Nephron progenitor cell (in vitro differentiated cells): ENCODE data around the gene GLMN.

Source experiments
- DNase-seq: peaks from one replicate; pipeline ENCODE4 v3.0.0; 2021
- H3K27ac Mint-ChIP-seq: 2 replicates; pipeline ENCODE4 v1.8.0; 2021; ENCODE audit warnings: mild to moderate bottlenecking, moderate library complexity, mixed read lengths
- H3K27me3 Mint-ChIP-seq: 2 replicates; pipeline ENCODE4 v1.8.0; 2021; ENCODE audit warnings: mild to moderate bottlenecking, low read depth, mixed read lengths; ENCODE audit not compliant: poor library complexity
- H3K36me3 Mint-ChIP-seq: 2 replicates; pipeline ENCODE4 v1.8.0; 2021; ENCODE audit warnings: low read depth, mixed read lengths
- H3K4me1 Mint-ChIP-seq: 2 replicates; pipeline ENCODE4 v1.8.0; 2021; ENCODE audit warnings: mixed read lengths
- H3K4me3 Mint-ChIP-seq: 2 replicates; pipeline ENCODE4 v1.8.0; 2021; ENCODE audit warnings: mild to moderate bottlenecking, moderate library complexity, mixed read lengths
- H3K9me3 Mint-ChIP-seq: 2 replicates; pipeline ENCODE4 v1.8.0; 2021; ENCODE audit warnings: mild to moderate bottlenecking, moderate library complexity, mixed read lengths
- TF ChIP-seq, protein P1 (sequence below): fragments of 200-600 bp; sonication (generic); IDR thresholded peaks from 2 replicates; pipeline ENCODE4 v1.5.0; 2021; ENCODE audit warnings: antibody characterized with exemption

GLMN gene

DNA sequence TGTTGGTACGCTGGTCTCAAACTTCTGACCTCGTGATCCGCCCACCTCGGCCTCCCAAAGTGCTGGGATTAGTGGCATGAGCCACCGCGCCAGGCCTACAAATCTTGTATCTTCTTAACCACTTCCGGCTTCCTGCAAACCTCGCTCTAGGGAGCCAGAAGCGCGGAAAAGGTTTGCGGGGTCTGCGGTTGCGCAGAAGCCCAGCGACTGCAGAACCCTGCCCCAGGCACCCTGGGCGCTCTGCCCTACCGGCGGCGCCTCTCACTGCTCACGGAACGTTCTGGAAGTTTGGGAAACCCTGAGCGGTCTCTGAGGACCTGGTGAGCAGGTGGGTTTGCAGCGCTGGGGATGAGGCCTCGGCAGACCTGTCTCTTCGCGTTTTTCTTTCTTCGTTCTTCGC lies 81.1 kb downstream of the GLMN start, which contains the start of gene C1orf146:
Gene C1orf146, plus strand, starts transcription at position 195 of the 400 bp plus-strand sequence. CDS start 13,506 bp downstream, outside the sequence.
- Mint-ChIP-seq H3K9me3 (no peaks in the 10 kb centered on the region), H3K4me3 (no peak within 1 kb of the TSS), H3K27ac (no peak within 1 kb of the TSS), H3K4me1 (no peaks in the 10 kb centered on the region), H3K27me3 (peaks cover 12% of the 10 kb centered on the region), H3K36me3 (no peaks in the 10 kb centered on the region)
- TF ChIP-seq, protein P1, sequence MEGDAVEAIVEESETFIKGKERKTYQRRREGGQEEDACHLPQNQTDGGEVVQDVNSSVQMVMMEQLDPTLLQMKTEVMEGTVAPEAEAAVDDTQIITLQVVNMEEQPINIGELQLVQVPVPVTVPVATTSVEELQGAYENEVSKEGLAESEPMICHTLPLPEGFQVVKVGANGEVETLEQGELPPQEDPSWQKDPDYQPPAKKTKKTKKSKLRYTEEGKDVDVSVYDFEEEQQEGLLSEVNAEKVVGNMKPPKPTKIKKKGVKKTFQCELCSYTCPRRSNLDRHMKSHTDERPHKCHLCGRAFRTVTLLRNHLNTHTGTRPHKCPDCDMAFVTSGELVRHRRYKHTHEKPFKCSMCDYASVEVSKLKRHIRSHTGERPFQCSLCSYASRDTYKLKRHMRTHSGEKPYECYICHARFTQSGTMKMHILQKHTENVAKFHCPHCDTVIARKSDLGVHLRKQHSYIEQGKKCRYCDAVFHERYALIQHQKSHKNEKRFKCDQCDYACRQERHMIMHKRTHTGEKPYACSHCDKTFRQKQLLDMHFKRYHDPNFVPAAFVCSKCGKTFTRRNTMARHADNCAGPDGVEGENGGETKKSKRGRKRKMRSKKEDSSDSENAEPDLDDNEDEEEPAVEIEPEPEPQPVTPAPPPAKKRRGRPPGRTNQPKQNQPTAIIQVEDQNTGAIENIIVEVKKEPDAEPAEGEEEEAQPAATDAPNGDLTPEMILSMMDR = no peak
- DNase-seq = no peak

DNA sequence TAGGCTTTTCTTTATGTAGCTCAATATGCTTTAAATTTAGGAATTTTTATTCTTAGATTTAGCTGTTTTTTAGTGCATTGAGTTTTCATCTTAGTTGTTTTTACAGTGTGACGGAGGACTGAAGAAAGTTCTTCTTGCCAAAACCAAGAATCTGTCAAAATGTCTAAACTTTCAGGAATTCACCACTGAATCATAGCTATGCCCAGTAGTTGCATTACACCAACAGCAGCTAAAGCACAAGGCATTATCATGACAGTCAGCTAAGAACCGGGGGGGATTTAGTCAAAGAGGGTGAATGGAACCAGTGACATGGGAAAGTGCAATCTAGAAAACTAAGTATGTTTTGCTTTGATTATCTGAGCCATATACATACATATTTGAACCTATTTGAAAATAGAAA lies 87.6 kb downstream of the GLMN start:
- Mint-ChIP-seq H3K27ac (no peak overlapping the region), H3K36me3 (no peaks in the 10 kb centered on the region), H3K9me3 (peaks cover 12% of the 10 kb centered on the region), H3K4me1 (no peaks in the 10 kb centered on the region), H3K27me3 (peaks cover 3% of the 10 kb centered on the region), H3K4me3 (no peak overlapping the region)
- no peak for DNase-seq
- TF ChIP-seq, protein P1 = no peak

GRCh38 chr1:92210701-92211100 lies 88.1 kb downstream of the GLMN start:
- H3K4me1 Mint-ChIP-seq = no peaks in the 10 kb centered on the region
- peaks cover 15% of the 10 kb centered on the region for H3K9me3 Mint-ChIP-seq
- no peak for DNase-seq
- H3K36me3 Mint-ChIP-seq = no peaks in the 10 kb centered on the region
- peaks cover 3% of the 10 kb centered on the region for H3K27me3 Mint-ChIP-seq
- TF ChIP-seq, protein P1 = no peak
- no peak overlapping the region for H3K27ac Mint-ChIP-seq
- no peak overlapping the region for H3K4me3 Mint-ChIP-seq

DNA sequence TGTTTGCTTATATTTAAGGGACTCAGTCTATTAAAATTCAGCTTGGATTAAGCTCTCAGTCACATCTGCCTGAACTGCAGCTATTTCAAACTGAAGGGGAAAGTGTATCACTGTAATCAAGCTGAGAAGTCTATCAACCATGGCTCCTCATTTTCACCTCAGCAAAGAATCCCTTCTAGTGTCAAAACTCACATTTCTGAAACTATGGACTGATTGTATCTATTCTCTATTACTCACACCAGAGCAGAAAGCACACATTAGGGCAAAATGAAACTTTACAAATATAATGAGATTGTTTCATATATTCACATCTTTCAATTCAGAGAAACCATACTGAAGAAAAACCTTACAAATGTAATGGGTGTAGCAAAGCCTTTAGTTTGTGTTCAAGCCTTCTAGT lies 95.7 kb downstream of the GLMN start:
- peaks cover 3% of the 10 kb centered on the region for H3K27me3 Mint-ChIP-seq
- no peaks in the 10 kb centered on the region for H3K4me1 Mint-ChIP-seq
- no peak for DNase-seq
- no peak overlapping the region for H3K4me3 Mint-ChIP-seq
- peaks cover 11% of the 10 kb centered on the region for H3K9me3 Mint-ChIP-seq
- no peaks in the 10 kb centered on the region for H3K36me3 Mint-ChIP-seq
- TF ChIP-seq, protein P1 = no peak
- H3K27ac Mint-ChIP-seq = no peak overlapping the region

DNA sequence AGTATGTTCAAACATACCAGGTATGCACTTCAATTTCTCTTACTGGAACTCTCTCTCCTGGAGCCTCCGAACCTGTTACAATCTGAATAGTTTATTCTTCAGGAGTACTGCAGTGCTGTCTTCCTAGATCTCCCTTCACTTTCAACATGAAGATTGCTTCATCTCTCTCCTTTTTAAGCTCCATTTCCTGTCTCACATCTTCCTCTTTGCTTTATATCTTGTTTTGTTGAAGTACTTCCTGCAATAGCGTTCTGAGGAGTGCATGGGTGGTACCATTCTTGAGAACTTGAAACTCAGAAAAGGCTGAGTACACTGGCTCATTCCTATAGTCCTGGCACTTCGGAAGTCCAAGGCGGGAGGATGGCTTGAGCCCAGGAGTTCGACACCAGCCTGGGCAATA lies 96.8 kb downstream of the GLMN start:
- H3K4me3 Mint-ChIP-seq = no peak overlapping the region
- H3K36me3 Mint-ChIP-seq = no peaks in the 10 kb centered on the region
- peaks cover 3% of the 10 kb centered on the region for H3K27me3 Mint-ChIP-seq
- H3K9me3 Mint-ChIP-seq = peaks cover 4% of the 10 kb centered on the region
- TF ChIP-seq, protein P1 = no peak
- DNase-seq = no peak
- H3K4me1 Mint-ChIP-seq = no peaks in the 10 kb centered on the region
- H3K27ac Mint-ChIP-seq = no peak overlapping the region
